Measurements from ENCODE around the gene FAM241B. TPM values are rescaled to one million over a fixed set of nuclear protein-coding genes. Genes with fewer than 3 reads are reported as not detected.

Gene FAM241B
- total and polyA plus RNA-seq, 5 donors from 2014 or later, result 9.7 to 21.2 (median 17.3) TPM

DNA sequence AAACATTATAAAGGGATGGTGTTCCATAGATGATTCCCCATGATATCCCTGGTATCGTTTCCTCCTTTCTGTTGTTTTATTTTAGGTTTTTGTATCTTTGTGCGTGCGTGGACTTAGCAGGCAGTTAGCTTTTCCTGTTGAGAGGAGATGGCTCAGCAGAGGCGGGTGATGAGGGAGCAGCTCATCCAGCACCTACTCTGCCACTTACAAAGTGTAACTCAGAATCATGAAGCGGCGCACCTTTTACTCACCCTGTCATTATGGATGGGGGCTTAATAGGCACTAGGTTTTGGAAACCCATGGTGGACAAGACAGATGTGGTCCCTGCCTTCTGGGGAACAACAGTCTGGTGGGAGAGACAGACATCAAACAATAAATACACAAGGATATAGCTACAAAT is 17.1 kb downstream of the FAM241B start:
- no peaks in the 10 kb centered on the region for H3K9me3 ChIP-seq (ENCODE audit: control insufficient read depth in 2 of 2, low read length in 2 of 2)
- Mint-ChIP-seq H3K9me3 (no peaks in the 10 kb centered on the region), H3K4me3 (no peak overlapping the region), H3K27ac (peak overlapping the region in 1 of 3 donors; percentile 6), H3K4me1 (peaks cover 0 to 9% (median under 1%) of the 10 kb centered on the region in 4 donors), H3K27me3 (no peaks in the 10 kb centered on the region), H3K36me3 (no peaks in the 10 kb centered on the region)
- H3K36me3 ChIP-seq (ENCODE audit: control insufficient read depth, insufficient read depth, low read length), result no peaks in the 10 kb centered on the region
- H3K27me3 ChIP-seq (ENCODE audit: control insufficient read depth, insufficient read depth, low read length), result no peaks in the 10 kb centered on the region
- no peak overlapping the region for H3K4me3 ChIP-seq (ENCODE audit: low read depth, low read length)
- ATAC-seq (ENCODE audit: low read depth in 2 of 2), result no peak
- no peak overlapping the region for H3K27ac ChIP-seq (ENCODE audit: insufficient read depth, low read length, poor library complexity, severe bottlenecking)
- DNase-seq, result no peak
- peaks cover 4% of the 10 kb centered on the region for H3K4me1 ChIP-seq (ENCODE audit: control insufficient read depth, insufficient read depth, low read length, poor library complexity, severe bottlenecking)

DNA sequence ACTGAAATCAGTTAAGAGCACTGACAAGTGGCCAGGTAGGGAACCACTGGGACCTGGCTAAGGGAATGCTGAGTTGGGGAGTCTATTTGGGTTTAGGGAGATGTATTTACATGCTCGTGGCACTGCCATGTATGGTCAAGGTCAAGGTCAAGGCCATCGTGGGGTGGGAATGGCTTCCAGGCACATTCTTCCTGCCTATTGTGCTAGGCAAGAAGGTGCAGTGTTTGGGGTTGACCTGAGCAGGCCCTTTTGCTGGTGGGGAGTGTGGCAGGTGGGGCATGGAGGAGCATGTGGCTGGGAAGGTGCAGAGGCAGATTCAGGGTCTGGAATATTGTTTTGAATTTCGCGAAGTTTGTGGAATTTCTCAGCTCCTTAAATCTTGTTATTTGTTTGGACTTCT is 17.8 kb downstream of the FAM241B start:
- Mint-ChIP-seq H3K27ac (no peak overlapping the region), H3K4me3 (no peak overlapping the region), H3K36me3 (no peaks in the 10 kb centered on the region), H3K9me3 (no peaks in the 10 kb centered on the region), H3K4me1 (peaks cover 0 to 9% (median under 1%) of the 10 kb centered on the region in 4 donors), H3K27me3 (no peaks in the 10 kb centered on the region)
- Histone ChIP-seq H3K36me3 (ENCODE audit: control insufficient read depth, insufficient read depth, low read length) (no peaks in the 10 kb centered on the region), H3K27me3 (ENCODE audit: control insufficient read depth, insufficient read depth, low read length) (no peaks in the 10 kb centered on the region), H3K4me3 (ENCODE audit: low read depth, low read length) (no peak overlapping the region), H3K4me1 (ENCODE audit: control insufficient read depth, insufficient read depth, low read length, poor library complexity, severe bottlenecking) (peaks cover 4% of the 10 kb centered on the region), H3K27ac (ENCODE audit: insufficient read depth, low read length, poor library complexity, severe bottlenecking) (no peak overlapping the region), H3K9me3 (ENCODE audit: control insufficient read depth in 2 of 2, low read length in 2 of 2) (no peaks in the 10 kb centered on the region)
- no peak for DNase-seq
- no peak for ATAC-seq (ENCODE audit: low read depth in 2 of 2)

DNA sequence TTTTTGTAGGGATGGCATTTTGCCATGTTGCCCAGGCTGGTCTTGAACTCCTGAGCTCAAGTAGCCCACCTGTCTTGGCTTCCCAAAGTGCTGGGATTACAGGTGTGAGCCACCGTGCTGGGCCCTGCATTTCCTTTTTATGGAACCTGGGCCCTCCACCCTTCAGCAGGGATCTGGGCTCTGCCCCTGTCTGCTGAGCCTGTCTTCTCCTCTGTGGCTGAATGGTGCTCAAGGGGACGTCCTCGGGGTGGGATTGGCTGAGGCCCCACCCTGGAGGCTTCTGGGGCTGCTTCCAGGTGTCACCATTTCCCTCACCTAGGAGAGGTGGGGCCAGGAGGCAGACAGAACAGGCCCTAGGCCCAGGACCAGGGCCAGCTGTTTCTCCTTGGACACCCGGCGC is 18.4 kb downstream of the FAM241B start:
- H3K27me3 Mint-ChIP-seq, result no peaks in the 10 kb centered on the region
- Histone ChIP-seq H3K27ac (ENCODE audit: insufficient read depth, low read length, poor library complexity, severe bottlenecking) (no peak overlapping the region), H3K9me3 (ENCODE audit: control insufficient read depth in 2 of 2, low read length in 2 of 2) (no peaks in the 10 kb centered on the region), H3K4me3 (ENCODE audit: low read depth, low read length) (no peak overlapping the region), H3K4me1 (ENCODE audit: control insufficient read depth, insufficient read depth, low read length, poor library complexity, severe bottlenecking) (peaks cover 4% of the 10 kb centered on the region), H3K36me3 (ENCODE audit: control insufficient read depth, insufficient read depth, low read length) (no peaks in the 10 kb centered on the region), H3K27me3 (ENCODE audit: control insufficient read depth, insufficient read depth, low read length) (no peaks in the 10 kb centered on the region)
- no peak for DNase-seq
- no peak overlapping the region for H3K4me3 Mint-ChIP-seq
- no peaks in the 10 kb centered on the region for H3K36me3 Mint-ChIP-seq
- peaks cover 0 to 9% (median under 1%) of the 10 kb centered on the region in 4 donors for H3K4me1 Mint-ChIP-seq
- H3K27ac Mint-ChIP-seq, result no peak overlapping the region
- H3K9me3 Mint-ChIP-seq, result no peaks in the 10 kb centered on the region
- no peak for ATAC-seq (ENCODE audit: low read depth in 2 of 2)

DNA sequence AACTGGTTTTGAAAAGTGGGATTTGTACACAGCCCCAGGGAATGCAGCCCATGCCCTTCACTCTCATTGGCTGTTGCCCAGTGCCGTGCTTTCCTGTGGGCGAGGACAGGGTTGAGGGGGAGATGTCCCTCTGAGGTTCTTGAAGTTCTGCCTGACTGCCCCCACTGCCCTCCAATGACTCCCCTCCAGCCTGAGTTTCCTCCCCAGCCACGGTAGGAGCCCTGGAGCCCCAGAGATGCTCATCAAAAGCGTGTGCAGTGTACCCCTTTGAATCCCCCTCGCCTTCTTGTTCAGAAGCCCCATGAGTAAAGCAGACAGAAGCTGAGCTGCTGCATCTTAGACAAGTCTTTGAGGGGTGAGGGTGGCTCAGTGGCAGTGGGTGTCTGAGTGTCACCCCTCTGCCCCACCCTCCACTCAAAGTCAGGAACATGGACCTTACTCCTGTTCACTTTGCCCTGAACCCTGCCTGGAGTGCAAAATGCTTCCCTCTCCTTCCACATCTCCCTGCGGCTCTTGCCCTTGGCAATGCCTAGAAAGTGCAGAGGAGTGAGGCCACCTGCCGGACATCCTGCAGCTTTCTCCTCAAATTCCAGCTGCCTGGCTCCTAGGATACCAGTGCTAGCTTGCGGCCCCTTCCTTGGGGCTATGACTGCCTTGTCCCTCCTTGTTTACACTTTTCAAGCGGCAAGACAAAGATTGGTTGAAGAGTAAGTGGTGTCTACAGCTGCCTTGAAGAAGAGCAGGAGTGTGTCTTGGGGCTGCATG is 19.9 kb downstream of the FAM241B start:
- Mint-ChIP-seq H3K4me1 (peaks cover 0 to 9% (median under 1%) of the 10 kb centered on the region in 4 donors), H3K36me3 (no peaks in the 10 kb centered on the region), H3K4me3 (no peak overlapping the region), H3K27me3 (no peaks in the 10 kb centered on the region), H3K27ac (no peak overlapping the region), H3K9me3 (no peaks in the 10 kb centered on the region)
- DNase-seq (no peak), ATAC-seq (ENCODE audit: low read depth in 2 of 2) (no peak)
- Histone ChIP-seq H3K9me3 (ENCODE audit: control insufficient read depth in 2 of 2, low read length in 2 of 2) (no peaks in the 10 kb centered on the region), H3K4me1 (ENCODE audit: control insufficient read depth, insufficient read depth, low read length, poor library complexity, severe bottlenecking) (peaks cover 4% of the 10 kb centered on the region), H3K27me3 (ENCODE audit: control insufficient read depth, insufficient read depth, low read length) (no peaks in the 10 kb centered on the region), H3K4me3 (ENCODE audit: low read depth, low read length) (no peak overlapping the region), H3K27ac (ENCODE audit: insufficient read depth, low read length, poor library complexity, severe bottlenecking) (no peak overlapping the region), H3K36me3 (ENCODE audit: control insufficient read depth, insufficient read depth, low read length) (no peaks in the 10 kb centered on the region)

DNA sequence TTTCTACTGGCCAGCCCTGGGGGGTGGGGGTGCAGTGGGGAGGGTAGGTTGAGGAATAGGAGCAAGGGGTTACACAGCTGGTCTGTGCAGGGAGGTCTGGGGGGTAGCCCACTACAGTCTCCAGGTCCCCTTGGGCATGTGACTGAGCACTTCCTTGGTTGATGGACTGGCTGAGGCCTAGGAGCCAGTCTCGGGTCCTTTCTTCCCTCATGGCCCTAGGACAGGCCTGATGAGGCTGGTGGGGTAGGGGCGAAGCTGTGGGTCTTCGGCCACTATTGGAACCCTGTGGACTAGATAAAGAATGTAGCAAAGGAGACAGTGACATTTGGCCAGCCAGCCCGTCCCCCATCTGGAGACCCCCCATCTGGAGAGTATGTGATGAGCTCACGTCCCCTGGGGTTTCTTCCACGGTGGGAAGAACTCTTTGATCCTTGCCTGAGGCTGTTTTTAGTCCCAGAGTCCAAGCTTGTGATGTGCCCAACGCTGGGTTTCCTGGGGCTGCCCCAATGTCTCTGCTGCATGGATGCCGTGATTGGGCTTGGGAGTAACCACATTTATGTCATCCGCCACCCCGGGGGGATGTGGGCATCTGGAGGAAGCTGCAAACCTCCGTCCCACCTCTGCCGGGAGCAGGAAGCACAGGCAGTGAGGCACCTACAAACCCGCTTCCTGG is 20.7 kb downstream of the FAM241B start:
- H3K9me3 Mint-ChIP-seq, result no peaks in the 10 kb centered on the region
- ATAC-seq (ENCODE audit: low read depth in 2 of 2), result no peak
- no peaks in the 10 kb centered on the region for H3K27me3 Mint-ChIP-seq
- DNase-seq, result no peak
- peaks cover 0 to 9% (median under 1%) of the 10 kb centered on the region in 4 donors for H3K4me1 Mint-ChIP-seq
- Histone ChIP-seq H3K9me3 (ENCODE audit: control insufficient read depth in 2 of 2, low read length in 2 of 2) (no peaks in the 10 kb centered on the region), H3K36me3 (ENCODE audit: control insufficient read depth, insufficient read depth, low read length) (no peaks in the 10 kb centered on the region), H3K27me3 (ENCODE audit: control insufficient read depth, insufficient read depth, low read length) (no peaks in the 10 kb centered on the region), H3K27ac (ENCODE audit: insufficient read depth, low read length, poor library complexity, severe bottlenecking) (no peak overlapping the region), H3K4me1 (ENCODE audit: control insufficient read depth, insufficient read depth, low read length, poor library complexity, severe bottlenecking) (peaks cover 4% of the 10 kb centered on the region), H3K4me3 (ENCODE audit: low read depth, low read length) (no peak overlapping the region)
- H3K4me3 Mint-ChIP-seq, result no peak overlapping the region
- H3K27ac Mint-ChIP-seq, result no peak overlapping the region
- no peaks in the 10 kb centered on the region for H3K36me3 Mint-ChIP-seq

DNA sequence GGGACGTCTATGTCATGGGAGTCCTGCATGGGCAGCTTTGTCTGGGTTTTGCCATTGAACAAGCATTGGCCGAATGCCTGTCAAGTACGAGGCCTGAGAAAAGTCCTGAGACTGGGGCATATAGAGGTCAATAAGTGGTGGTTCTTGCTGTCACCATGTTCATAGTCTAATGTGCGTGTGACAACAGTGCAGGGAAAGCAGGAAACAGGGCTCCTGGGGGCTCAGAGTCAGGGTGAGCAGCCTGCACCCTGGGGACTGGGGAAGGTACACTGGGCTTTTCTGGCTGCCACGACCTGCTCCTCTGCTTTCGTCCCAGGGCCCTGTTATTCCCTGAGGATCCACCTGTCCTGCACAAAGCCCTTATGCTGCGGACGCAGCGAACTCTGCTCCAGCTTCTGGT is 21.3 kb downstream of the FAM241B start:
- ATAC-seq (ENCODE audit: low read depth in 2 of 2), result no peak
- no peaks in the 10 kb centered on the region for H3K36me3 Mint-ChIP-seq
- no peak overlapping the region for H3K27ac Mint-ChIP-seq
- Histone ChIP-seq H3K4me3 (ENCODE audit: low read depth, low read length) (no peak overlapping the region), H3K4me1 (ENCODE audit: control insufficient read depth, insufficient read depth, low read length, poor library complexity, severe bottlenecking) (peaks cover 4% of the 10 kb centered on the region), H3K27me3 (ENCODE audit: control insufficient read depth, insufficient read depth, low read length) (no peaks in the 10 kb centered on the region), H3K36me3 (ENCODE audit: control insufficient read depth, insufficient read depth, low read length) (no peaks in the 10 kb centered on the region), H3K27ac (ENCODE audit: insufficient read depth, low read length, poor library complexity, severe bottlenecking) (no peak overlapping the region), H3K9me3 (ENCODE audit: control insufficient read depth in 2 of 2, low read length in 2 of 2) (no peaks in the 10 kb centered on the region)
- H3K4me3 Mint-ChIP-seq, result no peak overlapping the region
- H3K9me3 Mint-ChIP-seq, result no peaks in the 10 kb centered on the region
- H3K27me3 Mint-ChIP-seq, result no peaks in the 10 kb centered on the region
- DNase-seq, result no peak
- peaks cover 0 to 9% (median under 1%) of the 10 kb centered on the region in 4 donors for H3K4me1 Mint-ChIP-seq

DNA sequence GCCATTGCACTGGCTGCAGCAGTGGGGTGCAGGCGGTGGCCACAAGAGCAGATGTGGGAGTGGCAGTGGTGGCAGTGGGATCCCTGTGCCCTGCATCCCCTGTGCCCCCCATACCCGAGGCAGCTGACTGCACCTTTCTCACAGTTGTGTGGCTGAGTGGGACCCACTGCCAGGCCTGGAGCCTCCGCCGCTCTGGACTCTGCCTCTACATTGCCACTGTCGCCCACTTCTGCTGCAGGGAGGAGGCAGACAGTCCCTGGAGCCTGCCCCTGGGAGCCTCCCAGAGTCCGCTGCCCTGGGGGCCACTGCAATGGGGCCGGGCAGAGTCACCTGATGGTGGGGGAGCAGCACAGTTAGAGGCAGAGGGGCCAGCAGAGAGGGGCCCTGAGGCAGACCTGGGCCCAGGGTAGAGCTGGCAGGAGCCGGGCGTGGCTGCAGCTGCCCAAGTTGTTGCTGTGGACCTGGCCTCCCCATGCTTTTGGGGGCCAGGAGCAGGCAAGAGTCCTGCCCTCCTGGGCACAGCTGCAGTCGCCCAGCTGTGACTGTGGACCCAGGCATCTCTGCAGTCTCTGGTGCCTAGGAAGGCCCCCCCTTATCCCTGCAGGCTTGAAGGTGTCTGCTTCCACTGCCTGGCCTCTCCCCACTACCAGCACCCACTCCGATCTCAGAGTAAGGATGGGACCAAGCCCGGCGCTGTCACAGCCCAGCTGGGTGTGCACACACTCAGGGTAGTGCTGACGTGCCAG is 22.2 kb downstream of the FAM241B start:
- Histone ChIP-seq H3K9me3 (ENCODE audit: control insufficient read depth in 2 of 2, low read length in 2 of 2) (no peaks in the 10 kb centered on the region), H3K27ac (ENCODE audit: insufficient read depth, low read length, poor library complexity, severe bottlenecking) (no peak overlapping the region), H3K27me3 (ENCODE audit: control insufficient read depth, insufficient read depth, low read length) (no peaks in the 10 kb centered on the region), H3K36me3 (ENCODE audit: control insufficient read depth, insufficient read depth, low read length) (no peaks in the 10 kb centered on the region), H3K4me1 (ENCODE audit: control insufficient read depth, insufficient read depth, low read length, poor library complexity, severe bottlenecking) (peaks cover 4% of the 10 kb centered on the region), H3K4me3 (ENCODE audit: low read depth, low read length) (no peak overlapping the region)
- H3K9me3 Mint-ChIP-seq, result no peaks in the 10 kb centered on the region
- peaks cover 0 to 9% (median under 1%) of the 10 kb centered on the region in 4 donors for H3K4me1 Mint-ChIP-seq
- ATAC-seq (ENCODE audit: low read depth in 2 of 2) (no peak), DNase-seq (no peak)
- no peaks in the 10 kb centered on the region for H3K36me3 Mint-ChIP-seq
- no peak overlapping the region for H3K4me3 Mint-ChIP-seq
- no peak overlapping the region for H3K27ac Mint-ChIP-seq
- H3K27me3 Mint-ChIP-seq, result no peaks in the 10 kb centered on the region
